ENCODE data around the gene ATG2B.

- TF ChIP-seq KDM1A (IDR thresholded peaks at IDR 0.05; ENCODE audit: low read depth), result no peak
- TF ChIP-seq, protein P1, sequence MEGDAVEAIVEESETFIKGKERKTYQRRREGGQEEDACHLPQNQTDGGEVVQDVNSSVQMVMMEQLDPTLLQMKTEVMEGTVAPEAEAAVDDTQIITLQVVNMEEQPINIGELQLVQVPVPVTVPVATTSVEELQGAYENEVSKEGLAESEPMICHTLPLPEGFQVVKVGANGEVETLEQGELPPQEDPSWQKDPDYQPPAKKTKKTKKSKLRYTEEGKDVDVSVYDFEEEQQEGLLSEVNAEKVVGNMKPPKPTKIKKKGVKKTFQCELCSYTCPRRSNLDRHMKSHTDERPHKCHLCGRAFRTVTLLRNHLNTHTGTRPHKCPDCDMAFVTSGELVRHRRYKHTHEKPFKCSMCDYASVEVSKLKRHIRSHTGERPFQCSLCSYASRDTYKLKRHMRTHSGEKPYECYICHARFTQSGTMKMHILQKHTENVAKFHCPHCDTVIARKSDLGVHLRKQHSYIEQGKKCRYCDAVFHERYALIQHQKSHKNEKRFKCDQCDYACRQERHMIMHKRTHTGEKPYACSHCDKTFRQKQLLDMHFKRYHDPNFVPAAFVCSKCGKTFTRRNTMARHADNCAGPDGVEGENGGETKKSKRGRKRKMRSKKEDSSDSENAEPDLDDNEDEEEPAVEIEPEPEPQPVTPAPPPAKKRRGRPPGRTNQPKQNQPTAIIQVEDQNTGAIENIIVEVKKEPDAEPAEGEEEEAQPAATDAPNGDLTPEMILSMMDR (IDR thresholded peaks at IDR 0.05), result peak; percentile 98
- no peak for TF ChIP-seq POLR2A (IDR thresholded peaks at IDR 0.05; ENCODE audit: low read length)
- TF ChIP-seq, protein P2, sequence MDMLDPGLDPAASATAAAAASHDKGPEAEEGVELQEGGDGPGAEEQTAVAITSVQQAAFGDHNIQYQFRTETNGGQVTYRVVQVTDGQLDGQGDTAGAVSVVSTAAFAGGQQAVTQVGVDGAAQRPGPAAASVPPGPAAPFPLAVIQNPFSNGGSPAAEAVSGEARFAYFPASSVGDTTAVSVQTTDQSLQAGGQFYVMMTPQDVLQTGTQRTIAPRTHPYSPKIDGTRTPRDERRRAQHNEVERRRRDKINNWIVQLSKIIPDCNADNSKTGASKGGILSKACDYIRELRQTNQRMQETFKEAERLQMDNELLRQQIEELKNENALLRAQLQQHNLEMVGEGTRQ (IDR thresholded peaks at IDR 0.05), result no peak
- no peak for TF ChIP-seq ESRRA (IDR thresholded peaks at IDR 0.05; ENCODE audit: borderline replicate concordance, low read length)
- TF ChIP-seq, protein P3, sequence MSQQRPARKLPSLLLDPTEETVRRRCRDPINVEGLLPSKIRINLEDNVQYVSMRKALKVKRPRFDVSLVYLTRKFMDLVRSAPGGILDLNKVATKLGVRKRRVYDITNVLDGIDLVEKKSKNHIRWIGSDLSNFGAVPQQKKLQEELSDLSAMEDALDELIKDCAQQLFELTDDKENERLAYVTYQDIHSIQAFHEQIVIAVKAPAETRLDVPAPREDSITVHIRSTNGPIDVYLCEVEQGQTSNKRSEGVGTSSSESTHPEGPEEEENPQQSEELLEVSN (IDR thresholded peaks at IDR 0.05; ENCODE audit: borderline replicate concordance, low read depth), result no peak
- TF ChIP-seq SMC3 (IDR thresholded peaks at IDR 0.05), result peak; percentile 99
- no peak for TF ChIP-seq MAFK (IDR thresholded peaks at IDR 0.05; ENCODE audit: partially characterized antibody)
- TF ChIP-seq GATA3 (IDR thresholded peaks at IDR 0.05; ENCODE audit: borderline replicate concordance), result no peak
- peak in 1 of 2 experiments; percentile 57; a peak in 1 of 4 replicates for TF ChIP-seq CEBPB (IDR thresholded peaks at IDR 0.05)
- TF ChIP-seq CBX8 (IDR thresholded peaks at IDR 0.05), result no peak
Measured at GRCh38 chr14:96275177-96276112, 87.7 kb downstream of the ATG2B start.
